K562 (cell line): ENCODE data around the gene KIF20B. TPM values are rescaled to one million over a fixed set of nuclear protein-coding genes. Genes with fewer than 3 reads are reported as not detected.

Source experiments
- ATAC-seq: fragments of 200-7000 bp; cut with Tn5 transposase; 3 replicates; pipeline ENCODE4 v1.9.1; 2020; ENCODE audit warnings: moderate library complexity
- BruUV-seq: library from RNA; stranded (reverse); fragments of 400-500 nt; replicated peaks from 2 replicates; lab custom pipeline; 2021; lab: Mats Ljungman, UMichigan
- CTCF ChIA-PET: fragments of 300-600 bp; formaldehyde crosslinking; extraction: SDS; loops from one replicate; lab custom pipeline; 2021; ENCODE audit warnings: low intra/inter-chr PET ratio; lab: Yijun Ruan, JAX
- POLR2A ChIA-PET: fragments of 300-600, 350-650 bp; sonication (Branson Sonifier 250); formaldehyde crosslinking; extraction: SDS; loops from one replicate; lab custom pipeline; 2021; ENCODE audit warnings: antibody characterized with exemption, inconsistent platforms; lab: Yijun Ruan, JAX
- DNase-seq, 4 experiments: peaks; one replicate each; pipeline versions ENCODE4 v3.0.0 to v3.0.0-alpha.2; 2011 to 2018; ENCODE audit warnings: low spot score in 3 of 4, mixed read lengths in 3 of 4; ENCODE audit errors: extremely low read depth in 1 of 4
- FAIRE-seq: peaks from 2 replicates; lab custom pipeline; 2011; peaks lifted over from hg19 to GRCh38; lab: Jason Lieb, UNC
- H2AFZ ChIP-seq: 2 replicates; pipeline ENCODE4 v1.6.0; 2011; ENCODE audit warnings: low read depth, low read length, control low read depth, inconsistent platforms
- H3K27ac ChIP-seq: fragments of 200-600 bp; 3 replicates; pipeline ENCODE4 v1.8.0; 2011; ENCODE audit warnings: low read depth, mild to moderate bottlenecking, control low read depth, inconsistent platforms, low read length, moderate library complexity, mixed read lengths; ENCODE audit errors: extremely low read depth
- H3K27me3 ChIP-seq, 2 experiments: fragments of 300-600 bp in 1 of 2; 2 replicates in 1 of 2; 3 replicates in 1 of 2; pipeline versions ENCODE4 v1.6.0 to v1.8.0; 2011; ENCODE audit warnings: inconsistent platforms in 2 of 2, low read length in 2 of 2, mild to moderate bottlenecking in 1 of 2, mixed read lengths in 1 of 2, moderate library complexity in 1 of 2; ENCODE audit not compliant: control insufficient read depth in 2 of 2, insufficient read depth in 2 of 2
- H3K36me3 ChIP-seq: fragments of 300-600 bp; 3 replicates; pipeline ENCODE4 v1.8.0; 2011; ENCODE audit warnings: mild to moderate bottlenecking, low read length, inconsistent platforms; ENCODE audit not compliant: control insufficient read depth, insufficient read depth
- H3K4me1 ChIP-seq, 2 experiments: fragments of 200-600 bp in 1 of 2; replicated peaks in 1 of 2; 2 replicates in 1 of 2; 3 replicates in 1 of 2; pipeline versions ENCODE4 v1.5.1 to v1.8.0; 2011; ENCODE audit warnings: inconsistent platforms in 2 of 2, low read length in 2 of 2, mild to moderate bottlenecking in 1 of 2, mixed read lengths in 1 of 2, moderate library complexity in 1 of 2; ENCODE audit not compliant: control insufficient read depth in 2 of 2, insufficient read depth in 2 of 2
- H3K4me2 ChIP-seq: 2 replicates; pipeline ENCODE4 v1.6.1; 2011; ENCODE audit warnings: low read length, control low read depth, inconsistent platforms, mixed read lengths; ENCODE audit not compliant: insufficient read depth
- H3K4me3 ChIP-seq: fragments of 200-600 bp; sonication (generic), shearing (Covaris generic); 2 replicates; pipeline ENCODE4 v1.5.1; 2016; ENCODE audit warnings: control low read depth, inconsistent platforms
- H3K79me2 ChIP-seq: fragments of 200-600 bp; 3 replicates; pipeline ENCODE4 v1.8.0; 2011; ENCODE audit warnings: low read length, inconsistent platforms; ENCODE audit not compliant: control insufficient read depth, insufficient read depth
- H3K9ac ChIP-seq, 2 experiments: 2 replicates each; pipeline versions ENCODE4 v1.6.0 to v1.6.1; 2011; ENCODE audit warnings: low read depth in 2 of 2, low read length in 2 of 2, control low read depth in 1 of 2, inconsistent platforms in 1 of 2, mild to moderate bottlenecking in 1 of 2, mixed read lengths in 1 of 2; ENCODE audit not compliant: insufficient read depth in 1 of 2
- H3K9me1 ChIP-seq: one replicate; pipeline ENCODE4 v1.6.0; 2011; ENCODE audit warnings: inconsistent platforms, mild to moderate bottlenecking, low read length, moderate library complexity; ENCODE audit not compliant: control insufficient read depth, insufficient read depth
- H3K9me3 ChIP-seq: replicated peaks from 2 replicates; pipeline ENCODE4 v1.5.1; 2011; ENCODE audit warnings: low read depth, low read length, inconsistent platforms; ENCODE audit not compliant: control insufficient read depth, insufficient read depth
- H4K20me1 ChIP-seq: replicated peaks from 2 replicates; pipeline ENCODE4 v1.6.1; 2011; ENCODE audit warnings: low read length, inconsistent platforms, mixed read lengths; ENCODE audit not compliant: control insufficient read depth, insufficient read depth
- ATF3 ChIP-seq, 2 experiments: fragments of 450-650 bp in 1 of 2; sonication (generic) in 1 of 2; formaldehyde crosslinking in 1 of 2; IDR thresholded peaks in 1 of 2; conservative IDR thresholded peaks in 1 of 2; 2 replicates each; pipeline versions ENCODE4 v1.6.1 to v1.8.1; 2016 to 2023; ENCODE audit warnings: mild to moderate bottlenecking in 2 of 2, moderate library complexity in 2 of 2, inconsistent platforms in 1 of 2, missing genetic modification reagents in 1 of 2
- ATF7 ChIP-seq: fragments of 450-650 bp; IDR thresholded peaks from 2 replicates; pipeline ENCODE4 v1.7.1; 2014; ENCODE audit warnings: mild to moderate bottlenecking, moderate library complexity
- SAP30 ChIP-seq: fragments of 200-600 bp; sonication (generic); IDR thresholded peaks from 2 replicates; pipeline ENCODE4 v1.6.1; 2012; ENCODE audit warnings: borderline replicate concordance, low read depth, mild to moderate bottlenecking, moderate library complexity, low read length, control low read depth, inconsistent platforms; ENCODE audit not compliant: insufficient read depth, poor library complexity, severe bottlenecking
- SIN3B ChIP-seq: fragments of 450-650 bp; IDR thresholded peaks from 2 replicates; pipeline ENCODE4 v1.6.1; 2017; ENCODE audit warnings: low read depth, mild to moderate bottlenecking, moderate library complexity
- WGBS: fragments of 100-300 bp; shearing (Covaris generic); methylation state at CpG from one replicate; pipeline ENCODE4 v1.1.6; 2016; ENCODE audit warnings: low coverage, mixed read lengths; ENCODE audit not compliant: insufficient coverage; ENCODE audit errors: missing lambda C conversion rate; 5-methylcytosine and 5-hydroxymethylcytosine counted together
- in situ Hi-C: fragments of 300-500 bp; cut with MboI; formaldehyde crosslinking; loops from 4 replicates; pipeline ENCODE4 v1.15.0; 2018; ENCODE audit warnings: inconsistent platforms, mixed read lengths
- intact Hi-C: fragments of 100-400 bp; cut with micrococcal nuclease; formaldehyde crosslinking; loops from 2 replicates; pipeline ENCODE4 v1.14.2; 2022
- polyA plus RNA-seq, 8 experiments: library from polyadenylated mRNA; depleted of rRNA in 4 of 8; stranded (reverse) in 5 of 8; unstranded in 3 of 8; fragments of >200 nt; fragmentation: Nextera tagmentation in 2 of 8; fragmentation: Illumina TruSeq in 1 of 8; extraction: Ambion mirVana in 2 of 8; extraction: Trizol in 1 of 8; gene quantifications; 2 replicates each; pipeline versions ENCODE4 v1.2.1 to v1.2.3, GENCODE V29; 2011 to 2014; ENCODE audit warnings: inconsistent platforms in 1 of 8, missing spikeins in 1 of 8
- total RNA-seq, 7 experiments: library from RNA; depleted of rRNA in 6 of 7; stranded (reverse); fragments of >200 nt in 6 of 7; fragmentation: Illumina TruSeq in 2 of 7; extraction: Trizol in 2 of 7; gene quantifications; 2 replicates each; pipeline versions ENCODE4 v1.2.1 to v1.2.3, GENCODE V29; 2011 to 2021; ENCODE audit warnings: low replicate concordance in 1 of 7

KIF20B gene
- total and polyA plus RNA-seq, 9 of the 15 experiments (the other 6 are each of a cell fraction or from before 2014, with no cell fraction given) = 18.6 to 56.5 (median 32.9) TPM

- peak; percentile 98 for TF ChIP-seq SAP30
Observed at GRCh38 chr10:89701242-89702120, at the start of gene KIF20B (continued).

GRCh38 chr10:89651916-89652573 is 49.3 kb upstream of the KIF20B start:
- TF ChIP-seq ATF3 (IDR thresholded peaks at IDR 0.05) = peak; percentile 67
- TF ChIP-seq ATF3 (CRISPR knock-in tag; conservative IDR thresholded peaks at IDR 0.05) = no peak
- no peak for TF ChIP-seq SIN3B
- peak; percentile 56; the same call in 1 of the 2 replicates for TF ChIP-seq ATF7
- Histone ChIP-seq H3K27ac (no peak overlapping the region), H3K36me3 (no peaks in the 10 kb centered on the region), H3K27me3 (no peaks in the 10 kb centered on the region), H3K9ac (no peak overlapping the region), H3K9me3 (no peaks in the 10 kb centered on the region), H3K79me2 (no peaks in the 10 kb centered on the region), H3K9me1 (no peaks in the 10 kb centered on the region), H3K4me3 (no peak overlapping the region), H3K4me2 (no peak overlapping the region), H2AFZ (peak overlapping the region; percentile 61; the same call in 1 of the 2 replicates), H3K4me1 (peaks cover 0 to 15% of the 10 kb centered on the region in 2 experiments; a peak in 1 of 5 replicates), H4K20me1 (no peaks in the 10 kb centered on the region)
- in situ Hi-C loops = no loop called here
- FAIRE-seq (no peak), ATAC-seq (no peak), DNase-seq (no peak)
- no TSS peak for BruUV-seq
- intact Hi-C loops = no loop called here
- ChIA-PET POLR2A (no interaction called here), CTCF (no interaction called here)
- 20% methylated on average over 3 of the region's 3 CpGs for WGBS
